Activated naive CD4-positive, alpha-beta T cell treated with anti-CD3 and anti-CD28 coated beads for 36 hours (primary cell): ENCODE measurements around the gene GNG12. TPM values are rescaled to one million over a fixed set of nuclear protein-coding genes. Genes with fewer than 3 reads are reported as not detected.

Experiments
- CTCF ChIA-PET: fragments of 350-600 bp; sonication (Branson Sonifier 250); formaldehyde crosslinking; loops from one replicate; lab custom pipeline; 2021; ENCODE audit warnings: antibody characterized with exemption; lab: Charles Lee
- DNase-seq: peaks from one replicate; pipeline ENCODE4 v3.0.0-alpha.2; 2020
- H3K27ac Mint-ChIP-seq: one replicate; pipeline ENCODE4 v1.8.0; 2021; ENCODE audit warnings: mild to moderate bottlenecking, mixed read lengths
- H3K27me3 Mint-ChIP-seq: one replicate; pipeline ENCODE4 v1.8.0; 2021; ENCODE audit warnings: low read depth, mixed read lengths
- H3K36me3 Mint-ChIP-seq: one replicate; pipeline ENCODE4 v1.8.0; 2021; ENCODE audit warnings: low read depth, mixed read lengths
- H3K4me1 Mint-ChIP-seq: one replicate; pipeline ENCODE4 v1.8.0; 2021; ENCODE audit warnings: low read depth, mixed read lengths
- H3K4me3 Mint-ChIP-seq: one replicate; pipeline ENCODE4 v1.8.0; 2021; ENCODE audit warnings: mild to moderate bottlenecking, moderate library complexity, mixed read lengths
- H3K9me3 Mint-ChIP-seq: one replicate; pipeline ENCODE4 v1.8.0; 2021; ENCODE audit warnings: mixed read lengths
- intact Hi-C: fragments of 100-400 bp; cut with micrococcal nuclease; formaldehyde crosslinking; loops from one replicate; pipeline ENCODE4 v1.15.1; 2023
- total RNA-seq, 2 experiments: library from RNA; stranded (reverse); gene quantifications; one replicate each; pipeline ENCODE4 v1.2.3, GENCODE V29; 2021

GNG12 gene
- total RNA-seq, 2 experiments from 2014 or later: 0.05 to 0.07 TPM

DNA sequence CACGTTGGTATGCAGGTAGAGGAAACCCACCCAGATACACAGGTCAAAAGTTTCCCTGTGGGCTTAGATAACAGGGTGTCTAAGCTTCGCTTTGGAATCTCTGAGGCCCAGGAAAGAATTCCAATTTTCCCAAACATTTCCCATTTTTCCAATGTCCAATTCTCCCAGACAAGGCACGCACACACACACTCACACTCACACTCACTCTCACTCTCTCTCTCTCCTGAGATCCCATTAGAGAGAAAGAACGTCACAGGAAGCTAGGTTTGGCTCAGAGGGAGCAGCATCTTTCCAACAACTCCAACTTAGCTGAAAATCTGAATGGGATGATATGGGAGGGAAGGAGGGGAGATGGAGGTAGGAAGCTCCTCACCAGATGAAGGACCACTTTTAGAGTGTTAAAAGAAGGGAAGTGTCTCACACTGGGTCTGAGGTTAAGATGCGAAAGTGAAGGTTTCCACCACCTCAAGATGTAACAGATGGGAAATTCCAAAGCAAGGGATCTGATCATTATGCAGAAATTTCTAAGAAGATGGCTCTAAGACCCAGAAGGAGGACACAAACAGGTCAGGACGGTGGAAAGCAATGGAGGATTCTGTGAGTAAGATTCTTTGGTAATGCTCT is 63.5 kb downstream of the GNG12 start:
- Mint-ChIP-seq H3K27ac (no peak overlapping the region), H3K9me3 (no peaks in the 10 kb centered on the region), H3K27me3 (peaks cover 18% of the 10 kb centered on the region), H3K36me3 (no peaks in the 10 kb centered on the region), H3K4me3 (no peak overlapping the region), H3K4me1 (peaks cover 11% of the 10 kb centered on the region)
- CTCF ChIA-PET: interaction anchor here (0.6 to 2.3 kb wide), 3 partner anchors 10 to 234 kb away, joined by 3 to 18 read pairs (median 4); no protein-coding TSS in a partner anchor
- intact Hi-C loops: loop anchor here (5.0 kb wide), 2 partner anchors 63 to 578 kb away; partner anchors contain the start of gene GNG12
- DNase-seq: no peak

- H3K36me3 Mint-ChIP-seq: no peaks in the 10 kb centered on the region
- CTCF ChIA-PET: interaction anchor here (0.6 to 6.1 kb wide), 9 partner anchors 8 to 233 kb away, joined by 3 to 37 read pairs (median 5); no protein-coding TSS in a partner anchor
- peaks cover 19% of the 10 kb centered on the region for H3K27me3 Mint-ChIP-seq
- intact Hi-C loops: loop anchor here (1.0 to 5.0 kb wide), 3 partner anchors 64 to 579 kb away; partner anchors contain the start of gene GNG12
- DNase-seq: no peak
- H3K4me3 Mint-ChIP-seq: no peak overlapping the region
- H3K9me3 Mint-ChIP-seq: no peaks in the 10 kb centered on the region
- H3K27ac Mint-ChIP-seq: no peak overlapping the region
- peaks cover 11% of the 10 kb centered on the region for H3K4me1 Mint-ChIP-seq
Measured at GRCh38 chr1:67768480-67768879, 64.8 kb downstream of the GNG12 start.

GRCh38 chr1:67767103-67767782 is 66.0 kb downstream of the GNG12 start:
- intact Hi-C loops: loop anchor here (5.0 kb wide), 2 partner anchors 65 to 580 kb away; partner anchors contain the start of gene GNG12
- no peak overlapping the region for H3K4me3 Mint-ChIP-seq
- H3K27me3 Mint-ChIP-seq: peaks cover 19% of the 10 kb centered on the region
- no peaks in the 10 kb centered on the region for H3K9me3 Mint-ChIP-seq
- no peaks in the 10 kb centered on the region for H3K36me3 Mint-ChIP-seq
- CTCF ChIA-PET: interaction anchor here (0.7 to 6.1 kb wide), 24 partner anchors 9 to 363 kb away, joined by 3 to 37 read pairs (median 5); partner anchors contain the start of gene DIRAS3
- DNase-seq: no peak
- no peak overlapping the region for H3K27ac Mint-ChIP-seq
- H3K4me1 Mint-ChIP-seq: peaks cover 11% of the 10 kb centered on the region

DNA sequence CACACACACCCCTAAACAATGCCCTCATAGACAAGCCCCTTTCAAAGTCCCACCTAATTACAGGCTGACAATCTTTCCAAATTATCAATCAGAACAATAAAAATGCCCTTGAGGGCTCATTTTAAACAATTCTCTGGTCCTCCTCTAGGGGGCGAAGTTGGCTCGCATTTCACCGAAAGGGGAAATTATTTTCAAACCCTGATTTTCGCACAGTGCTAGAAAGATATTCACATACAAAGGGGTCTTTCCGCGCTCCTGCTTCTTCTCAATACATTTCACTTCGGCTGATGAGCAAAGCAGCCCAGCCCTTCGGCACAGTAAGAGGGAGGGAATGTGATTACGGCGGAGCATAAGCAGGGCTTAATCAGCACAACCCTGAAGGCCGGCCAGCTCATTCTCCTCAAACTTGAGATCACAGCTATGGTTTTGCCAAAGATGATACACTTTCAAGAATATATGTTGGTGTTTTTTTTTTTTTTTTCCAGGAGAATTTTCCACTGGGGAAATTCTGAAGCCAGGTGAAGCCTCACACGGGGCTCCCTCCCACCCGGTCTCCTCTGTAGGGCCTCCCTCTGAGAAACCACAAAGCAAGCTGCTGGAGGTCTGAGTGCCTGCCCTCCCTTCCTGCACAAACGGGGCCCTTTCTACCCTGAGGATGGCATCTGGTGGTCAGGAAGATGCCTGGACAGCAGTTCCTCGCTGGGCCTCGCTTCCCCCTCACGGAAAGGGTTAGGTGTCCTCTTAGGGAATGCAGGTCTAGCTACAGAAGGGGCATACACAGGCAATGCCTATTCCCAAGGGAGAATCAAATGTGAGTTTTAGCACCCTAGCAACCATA is 66.9 kb downstream of the GNG12 start:
- Mint-ChIP-seq H3K4me3 (no peak overlapping the region), H3K27me3 (peaks cover 18% of the 10 kb centered on the region), H3K36me3 (no peaks in the 10 kb centered on the region), H3K4me1 (peaks cover 11% of the 10 kb centered on the region), H3K9me3 (no peaks in the 10 kb centered on the region), H3K27ac (no peak overlapping the region)
- intact Hi-C loops: loop anchor here (1.0 to 5.0 kb wide), 4 partner anchors 66 to 581 kb away; partner anchors contain the start of gene GNG12
- CTCF ChIA-PET: interaction anchor here (0.6 to 6.1 kb wide), 46 partner anchors 9 to 718 kb away, joined by 3 to 37 read pairs (median 4); partner anchors contain the start of gene DIRAS3
- peak; percentile 63 for DNase-seq

GRCh38 chr1:67764633-67765032 is 68.6 kb downstream of the GNG12 start:
- no peak overlapping the region for H3K4me3 Mint-ChIP-seq
- CTCF ChIA-PET: interaction anchor here (0.5 to 6.1 kb wide), 11 partner anchors 8 to 229 kb away, joined by 3 to 37 read pairs (median 9); no protein-coding TSS in a partner anchor
- no peak for DNase-seq
- intact Hi-C loops: loop anchor here (5.0 kb wide), 3 partner anchors 68 to 583 kb away; partner anchors contain the start of gene GNG12
- H3K36me3 Mint-ChIP-seq: no peaks in the 10 kb centered on the region
- no peak overlapping the region for H3K27ac Mint-ChIP-seq
- H3K27me3 Mint-ChIP-seq: peaks cover 25% of the 10 kb centered on the region
- no peaks in the 10 kb centered on the region for H3K9me3 Mint-ChIP-seq
- peaks cover 6% of the 10 kb centered on the region for H3K4me1 Mint-ChIP-seq

- no peak for DNase-seq
- no peak overlapping the region for H3K27ac Mint-ChIP-seq
- CTCF ChIA-PET: interaction anchor here (1.3 to 7.0 kb wide), 8 partner anchors 15 to 236 kb away, joined by 4 to 164 read pairs (median 18); partner anchors contain the start of gene GADD45A
- H3K4me1 Mint-ChIP-seq: peaks cover 5% of the 10 kb centered on the region
- H3K36me3 Mint-ChIP-seq: no peaks in the 10 kb centered on the region
- H3K4me3 Mint-ChIP-seq: no peak overlapping the region
- intact Hi-C loops: loop anchor here (5.0 kb wide), 1 partner anchor 529 kb away; no protein-coding TSS in a partner anchor
- H3K9me3 Mint-ChIP-seq: no peaks in the 10 kb centered on the region
- peaks cover 19% of the 10 kb centered on the region for H3K27me3 Mint-ChIP-seq
Measured at GRCh38 chr1:67761730-67762129, 71.5 kb downstream of the GNG12 start.

DNA sequence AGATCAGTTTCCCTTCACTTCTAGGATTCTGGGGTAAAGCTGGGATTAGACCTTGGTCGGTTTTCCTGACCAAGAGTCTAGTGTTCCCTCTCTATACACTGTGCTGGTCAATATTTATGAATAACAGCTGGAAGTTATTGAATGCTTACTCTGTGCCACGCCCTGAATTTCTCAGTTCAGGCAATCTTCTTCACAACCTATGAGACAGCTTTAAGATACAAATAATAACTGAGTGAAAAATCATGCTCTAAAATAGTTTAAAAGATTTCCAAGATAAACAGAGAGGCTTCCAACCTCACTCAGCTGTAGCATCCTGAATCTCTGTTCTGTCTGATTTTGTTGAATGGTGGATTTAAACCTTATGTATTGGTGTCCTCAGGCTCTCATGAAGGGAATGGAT is 72.2 kb downstream of the GNG12 start:
- Mint-ChIP-seq H3K27me3 (peaks cover 19% of the 10 kb centered on the region), H3K36me3 (no peaks in the 10 kb centered on the region), H3K4me1 (peaks cover 2% of the 10 kb centered on the region), H3K27ac (no peak overlapping the region), H3K4me3 (no peak overlapping the region), H3K9me3 (no peaks in the 10 kb centered on the region)
- CTCF ChIA-PET: interaction anchor here (0.9 to 7.0 kb wide), 39 partner anchors 8 to 527 kb away, joined by 3 to 164 read pairs (median 6); partner anchors contain the start of gene GADD45A
- DNase-seq: no peak
- intact Hi-C loops: loop anchor here (5.0 kb wide), 1 partner anchor 529 kb away; no protein-coding TSS in a partner anchor

- no peaks in the 10 kb centered on the region for H3K4me1 Mint-ChIP-seq
- H3K27ac Mint-ChIP-seq: no peak overlapping the region
- intact Hi-C loops: loop anchor here (1.0 to 5.0 kb wide), 4 partner anchors 74 to 528 kb away; no protein-coding TSS in a partner anchor
- H3K27me3 Mint-ChIP-seq: peaks cover 19% of the 10 kb centered on the region
- DNase-seq: peak; percentile 76
- H3K9me3 Mint-ChIP-seq: no peaks in the 10 kb centered on the region
- H3K4me3 Mint-ChIP-seq: no peak overlapping the region
- CTCF ChIA-PET: interaction anchor here (0.7 to 7.0 kb wide), 58 partner anchors 8 to 546 kb away, joined by 3 to 164 read pairs (median 5); partner anchors contain the start of gene GADD45A
- H3K36me3 Mint-ChIP-seq: no peaks in the 10 kb centered on the region
Measured at GRCh38 chr1:67760030-67760821, 73.0 kb downstream of the GNG12 start.

- H3K36me3 Mint-ChIP-seq: no peaks in the 10 kb centered on the region
- no peak for DNase-seq
- peaks cover 18% of the 10 kb centered on the region for H3K27me3 Mint-ChIP-seq
- H3K4me3 Mint-ChIP-seq: no peak overlapping the region
- H3K4me1 Mint-ChIP-seq: no peaks in the 10 kb centered on the region
- intact Hi-C loops: loop anchor here (1.0 to 5.0 kb wide), 4 partner anchors 73 to 527 kb away; no protein-coding TSS in a partner anchor
- H3K9me3 Mint-ChIP-seq: no peaks in the 10 kb centered on the region
- CTCF ChIA-PET: interaction anchor here (0.7 to 7.0 kb wide), 42 partner anchors 7 to 545 kb away, joined by 3 to 164 read pairs (median 6); partner anchors contain the start of gene GADD45A
- no peak overlapping the region for H3K27ac Mint-ChIP-seq
Measured at GRCh38 chr1:67759692-67760029, 73.6 kb downstream of the GNG12 start.

GRCh38 chr1:67759066-67759465 is 74.2 kb downstream of the GNG12 start:
- DNase-seq: no peak
- H3K27ac Mint-ChIP-seq: no peak overlapping the region
- H3K9me3 Mint-ChIP-seq: no peaks in the 10 kb centered on the region
- intact Hi-C loops: no loop called here
- no peaks in the 10 kb centered on the region for H3K4me1 Mint-ChIP-seq
- CTCF ChIA-PET: interaction anchor here (0.6 to 7.0 kb wide), 21 partner anchors 10 to 241 kb away, joined by 3 to 164 read pairs (median 7); partner anchors contain the start of gene GADD45A
- H3K27me3 Mint-ChIP-seq: peaks cover 14% of the 10 kb centered on the region
- H3K4me3 Mint-ChIP-seq: no peak overlapping the region
- H3K36me3 Mint-ChIP-seq: no peaks in the 10 kb centered on the region
